GM21723 (cell line): ENCODE data around the gene TLCD4.
"Not testable (repeated sequence)": the region's sequence is repeated elsewhere in the genome, so short reads cannot be mapped to it uniquely, and the experiment has no call there.

Source experiments
- ATAC-seq: cut with Tn5 transposase; IDR thresholded peaks from one replicate; pipeline ENCODE4 v1.9.1; 2021; ENCODE audit warnings: mild to moderate bottlenecking, moderate library complexity; ENCODE audit not compliant: unreplicated experiment

The TLCD4 gene

GRCh38 chr1:95117207-95118066, at the start of gene TLCD4:
Gene TLCD4, plus strand, starts transcription at chr1:95117355. Its CDS starts 26,547 bp downstream, at chr1:95143902.
- peak; percentile 56 for ATAC-seq

GRCh38 chr1:95067568-95067967, 49.6 kb upstream of the TLCD4 start:
- ATAC-seq: no peak

- ATAC-seq: no peak
These were observed 48.0 kb upstream of the TLCD4 start for GRCh38 chr1:95068956-95069709.

- no peak for ATAC-seq
These were observed 47.5 kb upstream of the TLCD4 start for GRCh38 chr1:95069710-95070093.

- no peak for ATAC-seq
These were observed 45.6 kb upstream of the TLCD4 start for GRCh38 chr1:95071539-95071938.

- ATAC-seq: no peak
These were observed 45.0 kb upstream of the TLCD4 start for GRCh38 chr1:95072117-95072516.

- peak; percentile 98 for ATAC-seq
These were observed 44.4 kb upstream of the TLCD4 start, which contains the start of gene ALG14 for GRCh38 chr1:95072532-95073419. Gene ALG14, minus strand, starts transcription at chr1:95072951. Its CDS starts 53 bp downstream, at chr1:95072898.

GRCh38 chr1:95073446-95073845, 43.7 kb upstream of the TLCD4 start:
- no peak for ATAC-seq

- ATAC-seq: no peak
These were observed 41.1 kb upstream of the TLCD4 start for GRCh38 chr1:95076034-95076433.

- no peak for ATAC-seq
These were observed 36.7 kb upstream of the TLCD4 start for GRCh38 chr1:95080446-95080845.

GRCh38 chr1:95080879-95081278, 36.3 kb upstream of the TLCD4 start:
- no peak for ATAC-seq

- ATAC-seq: peak; percentile 78
These were observed 32.6 kb upstream of the TLCD4 start for GRCh38 chr1:95084317-95085176.

GRCh38 chr1:95085376-95085775, 31.8 kb upstream of the TLCD4 start:
- ATAC-seq: no peak

- peak; percentile 59 for ATAC-seq
These were observed 30.1 kb upstream of the TLCD4 start for GRCh38 chr1:95086949-95087533.

- ATAC-seq: no peak
These were observed 28.9 kb upstream of the TLCD4 start for GRCh38 chr1:95088303-95088702.

- no peak for ATAC-seq
These were observed 27.4 kb upstream of the TLCD4 start for GRCh38 chr1:95089650-95090287.

GRCh38 chr1:95091290-95091689, 25.9 kb upstream of the TLCD4 start:
- ATAC-seq: not testable (repeated sequence)

GRCh38 chr1:95092891-95093290, 24.3 kb upstream of the TLCD4 start:
- not testable (repeated sequence) for ATAC-seq

- ATAC-seq: no peak
These were observed 23.9 kb upstream of the TLCD4 start for GRCh38 chr1:95093296-95093695.
